Liver (tissue), 9 donors: ENCODE data around the gene DZIP1L. TPM values are rescaled to one million over a fixed set of nuclear protein-coding genes. Genes with fewer than 3 reads are reported as not detected.

Source experiments
- DNase-seq: peaks from one replicate; pipeline ENCODE4 v3.0.0-alpha.2; 2017; ENCODE audit warnings: low spot score
- H3K27ac ChIP-seq, 2 donors: one replicate each; pipeline ENCODE4 v1.7.0; 2013; ENCODE audit warnings: inconsistent platforms in 2 of 2, low read length in 2 of 2, control low read depth in 1 of 2, low read depth in 1 of 2, mild to moderate bottlenecking in 1 of 2
- H3K27me3 ChIP-seq, 4 donors: one replicate each; pipeline versions ENCODE4 v1.6.1 to v1.7.0; 2013; ENCODE audit warnings: low read length in 3 of 4, inconsistent platforms in 1 of 4, mild to moderate bottlenecking in 1 of 4, moderate library complexity in 1 of 4; ENCODE audit not compliant: control insufficient read depth in 4 of 4, insufficient read depth in 4 of 4
- H3K36me3 ChIP-seq, 4 donors: one replicate each; pipeline versions ENCODE4 v1.6.1 to v1.7.0; 2013; ENCODE audit warnings: low read length in 3 of 4, mild to moderate bottlenecking in 3 of 4, low read depth in 1 of 4, moderate library complexity in 1 of 4; ENCODE audit not compliant: control insufficient read depth in 4 of 4, insufficient read depth in 3 of 4
- H3K4me1 ChIP-seq, 4 donors: one replicate each; pipeline versions ENCODE4 v1.6.1 to v1.7.0; 2013; ENCODE audit warnings: low read length in 3 of 4, mild to moderate bottlenecking in 3 of 4, moderate library complexity in 1 of 4; ENCODE audit not compliant: control insufficient read depth in 4 of 4, insufficient read depth in 4 of 4
- H3K4me3 ChIP-seq, 3 donors: one replicate each; pipeline versions ENCODE4 v1.6.1 to v1.7.0; 2013; ENCODE audit warnings: low read length in 3 of 3, control low read depth in 1 of 3, low read depth in 1 of 3, mild to moderate bottlenecking in 1 of 3
- H3K9ac ChIP-seq, 2 donors: one replicate each; pipeline ENCODE4 v1.7.0; 2013; ENCODE audit warnings: low read length in 2 of 2, mild to moderate bottlenecking in 2 of 2, moderate library complexity in 2 of 2, control low read depth in 1 of 2, low read depth in 1 of 2
- H3K9me3 ChIP-seq, 4 donors: one replicate each; pipeline versions ENCODE4 v1.6.1 to v1.7.0; 2013; ENCODE audit warnings: low read length in 3 of 4; ENCODE audit not compliant: control insufficient read depth in 4 of 4
- CTCF ChIP-seq: fragments of 150-350 bp; IDR thresholded peaks from 2 replicates; pipeline ENCODE4 v1.5.1; 2017; ENCODE audit warnings: improper control_type of control experiment, low read depth, low read length; ENCODE audit not compliant: missing input control
- EGR1 ChIP-seq, 2 donors: IDR thresholded peaks; 2 replicates each; pipeline ENCODE4 v1.6.1; 2016 to 2018; ENCODE audit warnings: antibody characterized with exemption in 2 of 2, low read depth in 2 of 2
- FOXA1 ChIP-seq: IDR thresholded peaks from 2 replicates; pipeline ENCODE4 v1.6.1; 2016; ENCODE audit warnings: antibody characterized with exemption
- FOXA2 ChIP-seq: IDR thresholded peaks from 2 replicates; pipeline ENCODE4 v1.6.1; 2016; ENCODE audit warnings: antibody characterized with exemption
- GABPA ChIP-seq, 2 donors: IDR thresholded peaks in 1 of 2; conservative IDR thresholded peaks in 1 of 2; 2 replicates each; pipeline ENCODE4 v1.6.1; 2016; ENCODE audit warnings: antibody characterized with exemption in 2 of 2, mild to moderate bottlenecking in 1 of 2, moderate library complexity in 1 of 2
- HNF4A ChIP-seq, 2 donors: conservative IDR thresholded peaks; 2 replicates each; pipeline ENCODE4 v1.6.1; 2016; ENCODE audit warnings: antibody characterized with exemption in 2 of 2, mild to moderate bottlenecking in 2 of 2
- HNF4G ChIP-seq: IDR thresholded peaks from 2 replicates; pipeline ENCODE4 v1.6.1; 2016; ENCODE audit warnings: antibody characterized with exemption
- JUND ChIP-seq, 2 donors: IDR thresholded peaks; 2 replicates each; pipeline ENCODE4 v1.6.1; 2016; ENCODE audit warnings: antibody characterized with exemption in 2 of 2
- MAX ChIP-seq: IDR thresholded peaks from 2 replicates; pipeline ENCODE4 v1.6.1; 2016; ENCODE audit warnings: antibody characterized with exemption
- NR2F2 ChIP-seq: IDR thresholded peaks from 2 replicates; pipeline ENCODE4 v1.6.1; 2016; ENCODE audit warnings: antibody characterized with exemption
- RXRA ChIP-seq, 2 donors: IDR thresholded peaks; 2 replicates each; pipeline ENCODE4 v1.6.1; 2017 to 2018; ENCODE audit warnings: antibody characterized with exemption in 2 of 2, mild to moderate bottlenecking in 1 of 2
- SP1 ChIP-seq: IDR thresholded peaks from 2 replicates; pipeline ENCODE4 v1.6.1; 2018; ENCODE audit warnings: antibody characterized with exemption, mild to moderate bottlenecking
- TAF1 ChIP-seq: conservative IDR thresholded peaks from 2 replicates; pipeline ENCODE4 v1.6.1; 2016; ENCODE audit warnings: antibody characterized with exemption, mild to moderate bottlenecking
- ZBTB33 ChIP-seq: IDR thresholded peaks from 2 replicates; pipeline ENCODE4 v1.6.1; 2016; ENCODE audit warnings: antibody characterized with exemption
- WGBS: extraction: QIAGEN DNeasy Blood & Tissue Kit; methylation state at CpG from one replicate; pipeline ENCODE4 v1.1.7; 2013; 5-methylcytosine and 5-hydroxymethylcytosine counted together
- polyA plus RNA-seq, 2 donors: library from polyadenylated mRNA; stranded (reverse) in 1 of 2; unstranded in 1 of 2; fragments of 200-250 nt in 1 of 2; fragments of >200 nt in 1 of 2; fragmentation: Nextera tagmentation in 1 of 2; extraction: Ambion mirVana in 1 of 2; gene quantifications; one replicate each; pipeline versions ENCODE4 v1.2.1 to v1.2.3, GENCODE V29; 2013 to 2015
- total RNA-seq, 2 donors: library from RNA; depleted of rRNA; stranded (reverse); fragments of >200 nt; gene quantifications; one replicate each; pipeline ENCODE4 v1.2.3, GENCODE V29; 2014
- donor health status: healthy.
- donor health status: healthy.
- donor health status: healthy.
- donor health status: healthy.
- donor health status: healthy.

The DZIP1L gene
- total and polyA plus RNA-seq, 4 donors, result 0.62 to 5.9 (median 1.3) TPM

- no peak for TF ChIP-seq FOXA2
Measured at GRCh38 chr3:138031536-138031935, 83.9 kb downstream of the DZIP1L start (continued).

GRCh38 chr3:138030734-138031280 lies 84.6 kb downstream of the DZIP1L start:
- DNase-seq, result no peak
- no peak overlapping the region for H3K4me3 ChIP-seq
- H3K36me3 ChIP-seq, result no peaks in the 10 kb centered on the region
- no peaks in the 10 kb centered on the region for H3K4me1 ChIP-seq
- no peaks in the 10 kb centered on the region for H3K9me3 ChIP-seq
- TF ChIP-seq FOXA1, result no peak
- TF ChIP-seq SP1, result no peak
- TF ChIP-seq GABPA (IDR thresholded peaks at IDR 0.05 in 1 of 2, conservative IDR thresholded peaks at IDR 0.05 in 1 of 2), result no peak
- no peak for TF ChIP-seq MAX
- no peak for TF ChIP-seq ZBTB33
- TF ChIP-seq HNF4G, result no peak
- H3K9ac ChIP-seq, result no peak overlapping the region
- 82% methylated on average over 11 of the region's 11 CpGs for WGBS
- no peaks in the 10 kb centered on the region for H3K27me3 ChIP-seq
- H3K27ac ChIP-seq, result no peak overlapping the region

- TF ChIP-seq RXRA (IDR thresholded peaks at IDR 0.05) (no peak), EGR1 (IDR thresholded peaks at IDR 0.05; ENCODE audit: low read depth in 2 of 2) (no peak), HNF4A (conservative IDR thresholded peaks at IDR 0.05) (no peak), HNF4G (no peak), NR2F2 (no peak), CTCF (no peak), SP1 (no peak), MAX (no peak), TAF1 (no peak), FOXA2 (no peak), JUND (IDR thresholded peaks at IDR 0.05) (no peak)
- H3K27me3 ChIP-seq, result no peaks in the 10 kb centered on the region
- no peaks in the 10 kb centered on the region for H3K9me3 ChIP-seq
- WGBS, result 89% methylated on average over 5 of the region's 5 CpGs
- H3K9ac ChIP-seq, result no peak overlapping the region
- no peaks in the 10 kb centered on the region for H3K4me1 ChIP-seq
- no peaks in the 10 kb centered on the region for H3K36me3 ChIP-seq
- no peak overlapping the region for H3K4me3 ChIP-seq
- no peak for DNase-seq
- no peak overlapping the region for H3K27ac ChIP-seq
Measured at GRCh38 chr3:138027821-138028220, 87.6 kb downstream of the DZIP1L start.
